ACC112 (cell line): Measurements from ENCODE around the gene ZNF608.

Source experiments
- H2AFZ ChIP-seq: fragments of 200-600 bp; sonication (generic); one replicate; pipeline ENCODE4 v1.6.0; 2017; ENCODE audit warnings: antibody characterized with exemption, low read length; ENCODE audit not compliant: unreplicated experiment
- H3K27ac ChIP-seq: fragments of 200-600 bp; sonication (generic); 2 replicates; pipeline ENCODE4 v1.5.1; 2014; ENCODE audit warnings: low read depth, mild to moderate bottlenecking, antibody characterized with exemption, low read length, moderate library complexity
- H3K27me3 ChIP-seq: fragments of 200-600 bp; sonication (generic); 2 replicates; pipeline ENCODE4 v1.6.1; 2014; ENCODE audit warnings: mild to moderate bottlenecking, antibody characterized with exemption, low read length, moderate library complexity, mixed read lengths; ENCODE audit not compliant: insufficient read depth
- H3K36me3 ChIP-seq: fragments of 200-600 bp; sonication (generic); 2 replicates; pipeline ENCODE4 v1.6.1; 2016; ENCODE audit warnings: mild to moderate bottlenecking, antibody characterized with exemption, low read length, moderate library complexity, mixed read lengths; ENCODE audit not compliant: insufficient read depth
- H3K4me1 ChIP-seq: fragments of 200-600 bp; sonication (generic); one replicate; pipeline ENCODE4 v1.6.1; 2016; ENCODE audit warnings: low read length, mixed read lengths; ENCODE audit not compliant: insufficient read depth, unreplicated experiment, control insufficient read depth
- H3K4me3 ChIP-seq: fragments of 200-600 bp; sonication (generic); 2 replicates; pipeline ENCODE4 v1.5.1; 2014; ENCODE audit warnings: mild to moderate bottlenecking, low read depth, low read length
- H3K79me2 ChIP-seq: fragments of 200-600 bp; sonication (generic); one replicate; pipeline ENCODE4 v1.6.0; 2016; ENCODE audit warnings: low read length; ENCODE audit not compliant: control insufficient read depth, unreplicated experiment, insufficient read depth

The ZNF608 gene

DNA sequence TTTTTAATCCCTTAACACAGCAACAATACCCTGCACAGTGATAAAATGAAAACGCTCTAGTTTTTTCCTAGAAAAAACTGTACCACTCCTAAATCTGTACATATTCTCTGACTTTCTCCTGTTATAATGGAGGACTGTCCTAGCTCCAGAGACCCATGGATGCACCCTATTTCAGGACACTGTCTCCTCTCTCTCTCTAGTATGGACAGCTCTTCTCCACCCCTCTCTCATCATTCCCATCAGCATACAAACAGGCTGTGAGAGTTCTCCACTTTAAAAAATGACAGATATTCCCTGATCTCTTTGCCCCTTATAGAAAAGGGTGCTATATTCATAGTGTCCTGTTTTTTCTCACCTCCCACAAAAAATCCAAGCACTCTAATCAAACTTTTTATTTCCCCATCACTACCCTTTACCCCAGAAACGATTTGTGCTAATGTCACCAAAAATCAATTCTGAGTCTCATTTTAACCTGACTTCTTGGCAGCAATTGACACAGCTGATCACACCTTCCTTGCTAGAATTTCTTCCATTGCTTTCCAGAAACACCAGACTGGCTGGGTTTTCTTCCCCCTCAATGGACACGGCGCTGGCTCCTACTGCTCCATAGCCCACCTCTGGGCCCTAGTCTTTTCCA is 20.7 kb downstream of the ZNF608 start:
- H2AFZ ChIP-seq: no peak overlapping the region
- no peaks in the 10 kb centered on the region for H3K27me3 ChIP-seq
- no peak overlapping the region for H3K4me3 ChIP-seq
- no peaks in the 10 kb centered on the region for H3K79me2 ChIP-seq
- no peaks in the 10 kb centered on the region for H3K4me1 ChIP-seq
- no peaks in the 10 kb centered on the region for H3K36me3 ChIP-seq
- H3K27ac ChIP-seq: no peak overlapping the region

DNA sequence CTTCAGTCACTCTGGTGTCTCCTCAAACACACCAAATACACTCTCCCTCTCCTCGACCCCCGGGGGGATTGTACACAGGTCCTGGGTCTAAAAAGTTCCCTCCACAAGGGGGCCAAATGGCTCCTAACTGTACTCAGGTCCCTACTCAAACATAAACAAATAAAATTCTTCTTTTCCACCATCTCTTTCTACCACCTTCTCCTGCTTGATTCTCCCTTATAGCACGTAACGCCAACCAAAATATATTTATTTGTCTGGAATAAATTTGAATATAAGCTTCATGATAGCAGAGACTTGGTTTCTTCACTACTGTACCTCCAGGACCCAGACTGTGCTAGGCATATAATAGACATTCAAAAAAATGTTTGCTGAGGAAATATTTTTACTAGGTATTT is 21.4 kb downstream of the ZNF608 start:
- Histone ChIP-seq H3K4me1 (no peaks in the 10 kb centered on the region), H3K27me3 (no peaks in the 10 kb centered on the region), H2AFZ (no peak overlapping the region), H3K27ac (no peak overlapping the region), H3K36me3 (no peaks in the 10 kb centered on the region), H3K4me3 (no peak overlapping the region), H3K79me2 (no peaks in the 10 kb centered on the region)

GRCh38 chr5:124724357-124725039 is 21.9 kb downstream of the ZNF608 start:
- no peak overlapping the region for H3K27ac ChIP-seq
- no peak overlapping the region for H2AFZ ChIP-seq
- H3K4me3 ChIP-seq: no peak overlapping the region
- H3K27me3 ChIP-seq: no peaks in the 10 kb centered on the region
- H3K79me2 ChIP-seq: no peaks in the 10 kb centered on the region
- H3K36me3 ChIP-seq: no peaks in the 10 kb centered on the region
- H3K4me1 ChIP-seq: no peaks in the 10 kb centered on the region

DNA sequence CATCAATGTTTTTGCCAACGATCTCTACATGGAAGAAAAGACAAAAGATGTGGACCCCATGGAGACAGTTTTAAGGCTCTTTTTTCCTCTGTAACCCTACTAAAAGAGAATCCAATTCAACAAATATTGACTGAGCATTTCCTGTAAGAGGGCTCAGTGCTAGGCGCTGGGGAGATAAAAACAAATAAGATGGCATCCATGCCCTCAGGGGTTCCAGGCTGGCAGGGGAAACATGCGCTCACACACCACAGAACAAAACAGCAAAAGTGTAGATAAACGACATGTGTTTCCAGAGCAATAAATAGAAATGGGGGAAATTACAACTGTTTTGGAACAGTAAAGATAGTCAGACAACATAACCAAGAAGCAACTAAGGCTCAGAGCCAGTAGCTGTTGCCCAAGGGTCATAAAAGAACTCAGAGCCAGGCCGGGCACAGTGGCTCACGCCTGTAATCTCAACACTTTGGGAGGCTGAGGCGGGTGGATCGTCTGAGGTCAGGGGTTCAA is 25.2 kb downstream of the ZNF608 start:
- H3K79me2 ChIP-seq: no peaks in the 10 kb centered on the region

DNA sequence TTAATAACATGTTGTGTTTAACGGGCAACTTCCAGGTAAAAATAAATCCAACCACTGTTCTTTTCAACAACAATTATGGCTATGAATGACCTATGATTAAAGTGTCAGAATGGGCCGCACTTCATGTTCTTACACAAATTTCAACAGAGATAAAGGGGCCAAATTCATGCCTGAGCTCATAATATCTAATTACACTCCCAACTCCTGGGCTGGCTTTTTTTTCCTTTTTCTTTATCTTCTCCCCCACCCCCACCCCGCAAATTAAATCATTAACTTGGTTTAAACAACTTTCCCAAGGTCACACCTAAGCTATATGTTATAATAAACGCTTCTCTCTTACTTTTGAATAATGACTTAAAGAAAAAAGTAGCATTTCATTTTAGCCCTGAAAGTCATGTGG is 25.8 kb downstream of the ZNF608 start:
- no peaks in the 10 kb centered on the region for H3K36me3 ChIP-seq
- H3K27me3 ChIP-seq: no peaks in the 10 kb centered on the region
- H3K27ac ChIP-seq: no peak overlapping the region
- H3K79me2 ChIP-seq: no peaks in the 10 kb centered on the region
- H3K4me3 ChIP-seq: no peak overlapping the region
- no peak overlapping the region for H2AFZ ChIP-seq
- H3K4me1 ChIP-seq: no peaks in the 10 kb centered on the region

More for the DNA sequence above, 25.2 kb downstream of the ZNF608 start:
- H3K36me3 ChIP-seq: no peaks in the 10 kb centered on the region
- H3K4me1 ChIP-seq: no peaks in the 10 kb centered on the region
- H3K27ac ChIP-seq: no peak overlapping the region
- H3K4me3 ChIP-seq: no peak overlapping the region
- no peak overlapping the region for H2AFZ ChIP-seq
- no peaks in the 10 kb centered on the region for H3K27me3 ChIP-seq

- H3K27me3 ChIP-seq: no peaks in the 10 kb centered on the region
- no peaks in the 10 kb centered on the region for H3K79me2 ChIP-seq
- H3K27ac ChIP-seq: no peak overlapping the region
- H3K4me3 ChIP-seq: no peak overlapping the region
- H3K36me3 ChIP-seq: no peaks in the 10 kb centered on the region
- H2AFZ ChIP-seq: no peak overlapping the region
- H3K4me1 ChIP-seq: no peaks in the 10 kb centered on the region
These were observed 27.1 kb downstream of the ZNF608 start for GRCh38 chr5:124719113-124719967.

DNA sequence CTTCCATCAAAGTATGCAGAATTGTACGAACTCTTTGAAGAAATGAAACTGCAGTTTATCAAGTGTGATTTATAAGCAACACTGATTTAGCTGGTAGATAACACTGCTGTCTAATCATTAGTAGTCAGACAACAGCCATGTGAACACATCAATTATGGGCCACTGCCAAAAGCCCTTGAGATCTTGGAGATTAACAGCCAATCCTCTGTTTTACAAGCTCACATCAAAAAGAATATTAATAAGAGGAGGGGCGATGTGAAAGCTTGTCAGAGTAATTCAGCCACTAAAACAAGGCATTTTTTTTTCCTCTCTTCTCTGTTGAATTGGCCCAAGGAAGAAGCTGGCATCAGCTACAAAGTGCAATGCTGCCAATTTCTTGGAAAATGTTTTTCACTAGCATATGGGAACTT is 28.1 kb downstream of the ZNF608 start:
- H3K27me3 ChIP-seq: no peaks in the 10 kb centered on the region
- no peak overlapping the region for H2AFZ ChIP-seq
- no peak overlapping the region for H3K27ac ChIP-seq
- no peak overlapping the region for H3K4me3 ChIP-seq
- no peaks in the 10 kb centered on the region for H3K79me2 ChIP-seq
- no peaks in the 10 kb centered on the region for H3K4me1 ChIP-seq
- no peaks in the 10 kb centered on the region for H3K36me3 ChIP-seq

DNA sequence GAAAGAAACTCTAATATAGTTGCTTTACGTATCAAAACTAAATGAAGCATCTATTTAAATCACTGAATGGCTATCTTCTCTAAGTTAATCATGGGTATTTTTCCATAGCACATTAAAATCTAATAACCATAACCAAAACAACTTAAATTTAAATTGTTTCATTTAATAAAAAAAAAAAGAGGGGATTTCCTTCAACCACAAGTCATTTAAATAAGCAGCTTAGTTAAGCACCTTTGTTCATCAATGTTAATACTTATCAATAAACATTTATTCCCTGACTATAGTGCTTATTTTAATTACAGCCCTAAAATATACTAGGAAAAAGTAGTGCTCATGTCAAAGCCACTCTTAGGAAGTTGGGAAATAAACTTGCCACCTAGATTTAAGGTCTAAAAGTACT is 30.3 kb downstream of the ZNF608 start:
- no peaks in the 10 kb centered on the region for H3K36me3 ChIP-seq
- no peak overlapping the region for H2AFZ ChIP-seq
- H3K27me3 ChIP-seq: no peaks in the 10 kb centered on the region
- H3K79me2 ChIP-seq: peaks cover 4% of the 10 kb centered on the region
- H3K4me1 ChIP-seq: no peaks in the 10 kb centered on the region
- H3K4me3 ChIP-seq: no peak overlapping the region
- no peak overlapping the region for H3K27ac ChIP-seq

- no peaks in the 10 kb centered on the region for H3K4me1 ChIP-seq
- no peak overlapping the region for H3K4me3 ChIP-seq
- H3K27ac ChIP-seq: no peak overlapping the region
- no peaks in the 10 kb centered on the region for H3K27me3 ChIP-seq
- no peak overlapping the region for H2AFZ ChIP-seq
- peaks cover 4% of the 10 kb centered on the region for H3K79me2 ChIP-seq
- H3K36me3 ChIP-seq: no peaks in the 10 kb centered on the region
These were observed 31.5 kb downstream of the ZNF608 start for GRCh38 chr5:124714910-124715309.

GRCh38 chr5:124713595-124713994 is 32.8 kb downstream of the ZNF608 start:
- Histone ChIP-seq H3K4me3 (no peak overlapping the region), H3K4me1 (no peaks in the 10 kb centered on the region), H3K79me2 (peaks cover 4% of the 10 kb centered on the region), H3K27ac (no peak overlapping the region), H3K27me3 (no peaks in the 10 kb centered on the region), H3K36me3 (no peaks in the 10 kb centered on the region), H2AFZ (no peak overlapping the region)
